NCI-H2029 treated with DMSO at 0.1 percent for 48 hours (cell line): ENCODE results near the gene TRAF1.

Experiments used
- DNase-seq: peaks from one replicate; lab custom pipeline; 2025; lab: John Stamatoyannopoulos, UW

The TRAF1 gene

DNA sequence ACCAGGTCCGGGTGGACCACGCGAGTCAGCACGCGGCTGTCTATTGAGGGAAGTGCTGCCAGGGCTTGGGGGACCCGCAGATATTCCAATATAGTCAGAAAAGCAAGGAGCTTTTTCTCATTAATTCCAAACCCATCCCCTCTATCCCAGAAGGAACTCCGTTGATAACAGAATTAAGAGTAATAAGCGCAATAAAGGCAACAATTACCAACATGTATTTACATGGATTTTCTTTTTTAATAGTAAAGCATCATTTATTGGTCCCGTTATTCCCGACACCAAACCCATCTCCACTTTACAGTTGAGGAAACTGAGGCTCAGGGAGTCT is 57.3 kb downstream of the TRAF1 start:
- DNase-seq, result no peak

DNA sequence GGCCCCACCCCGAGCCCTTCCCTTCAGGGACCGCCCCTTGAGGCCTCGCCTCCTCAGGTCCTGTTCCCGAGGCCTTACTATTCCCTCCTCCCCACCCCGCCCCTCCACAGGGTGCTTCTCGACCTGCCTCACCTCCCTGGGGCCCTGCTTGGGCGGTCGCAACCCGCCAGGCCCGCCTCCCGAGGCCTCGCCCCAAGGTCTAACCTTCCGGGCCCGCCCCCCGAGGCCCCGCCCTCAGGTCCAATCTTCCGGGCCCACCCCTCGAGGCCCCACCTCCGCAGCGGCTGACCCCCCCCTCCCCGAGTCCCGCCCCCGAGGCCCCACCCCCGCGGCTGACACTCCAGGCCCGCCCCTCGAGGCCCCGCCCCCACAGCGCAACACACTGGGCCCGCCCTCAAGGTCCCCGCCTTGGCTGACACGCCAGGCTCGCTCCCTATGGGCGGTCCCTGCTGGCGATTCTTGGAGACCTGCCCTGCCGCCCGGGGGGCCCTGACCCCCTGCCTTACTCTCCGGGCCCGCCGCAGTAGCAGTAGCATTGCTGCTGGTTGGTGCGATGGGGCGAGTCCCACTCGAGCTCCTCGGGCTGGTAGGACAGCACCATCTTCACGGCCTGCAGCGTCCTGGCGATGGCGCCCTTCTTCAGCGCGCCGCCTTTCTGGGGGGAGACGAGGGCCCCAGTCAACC is 57.8 kb downstream of the TRAF1 start:
- DNase-seq, result peak; percentile 89

DNA sequence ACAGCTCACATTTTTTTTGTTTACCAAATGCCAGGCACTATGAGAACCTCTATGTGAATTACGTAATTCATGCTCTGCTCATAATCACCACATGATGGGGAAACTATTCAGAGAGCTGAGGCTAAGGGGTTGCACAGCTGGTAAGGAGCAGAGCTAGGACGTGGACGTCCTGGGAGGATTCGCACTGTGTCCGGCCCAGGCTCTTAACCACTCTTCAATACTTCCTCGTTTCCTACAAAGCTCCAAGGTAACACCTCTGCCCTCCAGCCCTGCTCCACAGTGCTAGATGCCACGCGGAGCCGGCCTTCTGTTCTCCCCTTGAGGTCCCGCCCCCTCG is 58.3 kb downstream of the TRAF1 start:
- no peak for DNase-seq

DNA sequence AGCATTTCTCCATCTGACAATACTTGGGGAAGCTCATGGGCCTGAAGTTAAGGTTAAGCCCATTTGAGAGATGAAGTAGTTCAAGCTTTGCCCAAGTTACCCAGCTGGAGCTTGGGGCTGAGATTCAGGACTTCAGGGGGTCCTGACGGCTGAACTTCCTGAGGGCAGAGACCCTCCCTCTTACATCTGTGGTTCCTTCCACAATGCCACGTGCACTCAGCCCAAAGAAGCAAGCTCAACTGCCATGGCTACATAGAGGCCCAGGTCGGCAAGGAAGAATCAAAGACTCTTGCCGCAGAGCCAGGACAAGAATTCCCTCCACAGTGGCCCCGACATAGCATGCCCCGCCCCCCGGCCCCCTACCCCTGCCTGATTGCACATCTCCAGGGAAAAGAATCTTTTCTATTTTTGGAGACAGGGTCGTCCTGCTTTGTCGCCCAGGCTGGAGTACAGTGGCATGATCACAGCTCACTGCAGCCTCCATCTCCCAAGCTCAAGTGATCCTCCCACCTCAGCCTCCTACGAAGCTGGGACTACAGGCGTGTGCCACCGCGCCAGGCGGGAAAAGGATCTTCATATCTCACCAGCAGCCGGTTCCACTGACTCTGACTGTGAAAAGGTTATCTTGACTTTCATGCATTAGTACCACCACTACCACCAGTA is 58.8 kb downstream of the TRAF1 start:
- no peak for DNase-seq

DNA sequence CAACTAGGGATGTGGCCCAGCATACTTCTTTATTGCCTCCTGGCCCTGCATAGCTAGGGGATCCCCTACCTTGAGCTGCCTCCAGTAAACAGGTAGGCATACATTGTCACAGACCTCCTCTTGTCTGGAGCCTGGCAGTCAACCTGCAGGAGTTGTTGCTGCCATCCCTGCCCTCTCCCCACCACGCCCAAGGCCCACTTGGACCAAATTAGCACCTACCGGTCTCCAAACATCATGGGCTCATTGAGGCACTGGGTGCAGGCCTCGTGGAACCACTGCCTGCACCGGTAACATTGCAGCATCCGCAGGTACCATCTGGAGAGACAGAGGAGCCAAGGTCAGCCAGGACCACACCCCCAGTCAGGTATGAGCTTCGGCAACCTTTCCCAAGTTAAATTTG is 59.9 kb downstream of the TRAF1 start:
- DNase-seq, result no peak

DNA sequence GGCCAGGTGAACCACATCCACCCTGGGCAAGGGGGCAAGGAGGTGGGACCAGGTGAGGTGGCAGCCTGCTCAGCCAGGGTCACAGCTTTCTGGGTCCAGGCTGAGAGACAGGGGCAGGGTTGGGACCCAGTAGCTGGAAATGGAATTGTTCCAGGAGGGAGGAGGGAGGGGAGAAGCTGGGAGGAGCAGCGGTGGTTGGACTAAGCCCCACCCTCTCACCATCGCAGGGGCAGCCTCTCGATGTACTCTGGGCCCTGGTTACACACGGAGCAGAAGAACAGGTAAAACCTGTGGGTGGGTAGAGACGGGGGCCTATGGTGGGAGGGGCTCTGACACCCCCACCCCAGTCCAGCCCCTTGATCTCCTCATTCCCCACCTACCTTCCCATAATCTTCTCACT is 60.8 kb downstream of the TRAF1 start:
- no peak for DNase-seq

DNA sequence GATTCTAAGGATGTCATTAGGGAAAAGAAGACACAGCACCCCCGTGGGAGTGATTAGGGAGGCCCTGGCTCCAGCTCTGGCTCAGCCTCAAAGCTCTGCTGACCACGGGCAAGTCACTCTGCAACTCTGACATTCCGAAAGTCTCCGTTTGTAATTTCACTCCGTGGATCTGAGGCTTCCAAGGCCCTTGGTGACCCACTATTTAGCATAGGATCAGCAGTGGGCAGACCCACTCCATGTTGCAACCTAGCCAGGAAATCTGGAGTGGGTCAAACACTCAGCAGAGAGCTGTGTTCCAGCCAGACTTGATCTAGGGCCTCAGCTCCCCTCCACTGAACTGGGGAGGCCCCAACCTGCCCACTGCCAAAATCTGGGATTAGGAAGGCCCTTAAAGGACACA is 61.4 kb downstream of the TRAF1 start:
- DNase-seq, result no peak

DNA sequence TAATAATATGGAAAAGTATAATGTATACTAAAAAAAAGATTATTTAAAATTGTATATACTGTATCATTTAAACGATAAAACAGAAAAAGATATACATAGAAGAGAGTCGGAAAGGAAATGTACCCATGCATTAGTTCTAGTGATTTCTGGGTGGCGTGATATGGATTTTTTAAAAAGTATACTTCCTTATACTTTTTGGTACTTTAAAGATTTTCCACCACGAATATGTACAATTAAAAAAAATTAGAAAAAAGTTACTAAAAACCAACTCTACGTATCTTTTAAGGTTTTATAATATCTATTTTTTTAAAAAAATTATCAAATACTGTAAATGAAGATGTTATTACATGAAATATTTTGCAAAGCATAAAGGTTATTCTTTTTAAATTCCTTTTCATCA is 61.9 kb downstream of the TRAF1 start:
- DNase-seq, result no peak

DNA sequence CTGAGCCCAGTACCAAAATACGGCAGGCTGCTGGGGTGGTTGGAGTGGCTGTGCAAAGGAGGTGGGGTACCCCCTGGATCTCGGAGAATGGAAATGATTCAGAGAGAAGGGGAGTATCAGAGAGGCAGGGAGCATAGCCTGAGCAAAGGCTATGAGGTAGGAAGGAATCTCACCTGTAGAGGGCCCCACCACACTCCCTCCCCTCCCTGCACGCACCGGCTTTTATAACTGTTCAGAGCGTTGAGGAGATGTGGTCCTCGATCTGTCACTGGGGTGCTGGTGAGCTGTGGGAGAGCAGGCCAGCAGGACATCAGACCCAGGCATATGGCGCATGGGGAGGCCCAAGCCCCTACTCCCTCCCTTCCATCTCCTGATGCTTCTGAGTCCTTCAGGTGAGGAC is 62.8 kb downstream of the TRAF1 start:
- DNase-seq, result no peak

DNA sequence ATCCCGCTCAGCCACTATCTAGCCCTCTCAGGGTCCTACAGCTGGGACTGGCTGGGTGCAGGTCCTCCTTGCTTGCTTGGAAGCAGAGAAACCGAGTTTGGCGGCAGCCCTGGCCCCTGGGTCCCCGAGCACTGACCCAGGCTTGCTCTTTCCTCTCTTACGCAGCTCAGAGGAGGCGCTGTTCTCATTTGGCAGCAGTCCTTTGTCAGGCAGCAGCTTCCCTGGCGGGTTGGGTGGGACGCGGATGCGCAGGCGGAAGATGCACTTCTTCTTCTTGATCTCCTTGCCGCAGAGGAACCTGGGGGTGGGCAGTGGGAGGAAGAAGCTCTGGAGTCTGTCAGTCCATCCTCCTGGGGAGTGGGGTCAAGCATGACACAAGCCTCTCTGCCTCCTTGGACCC is 64.1 kb downstream of the TRAF1 start:
- no peak for DNase-seq

DNA sequence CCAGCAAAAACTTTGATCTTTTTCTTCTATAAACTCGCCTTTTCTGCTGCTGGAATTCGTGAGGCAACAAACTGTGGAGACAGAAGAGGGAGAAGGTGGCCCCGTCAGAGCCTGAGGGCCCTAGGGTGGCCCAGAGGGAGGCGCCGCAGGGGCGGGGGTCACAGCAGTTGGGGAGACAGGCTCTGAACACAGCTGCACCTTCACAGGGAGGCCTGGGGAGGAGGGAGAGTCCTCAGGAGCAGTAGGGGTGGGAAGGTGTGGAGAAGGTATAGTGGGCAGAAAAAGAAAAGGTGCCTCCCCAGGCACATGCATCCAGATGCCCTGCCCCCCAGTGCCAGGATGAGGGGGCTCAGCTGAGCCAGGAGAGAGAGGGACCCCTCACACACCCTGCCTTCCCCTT is 64.7 kb downstream of the TRAF1 start:
- DNase-seq, result no peak

DNA sequence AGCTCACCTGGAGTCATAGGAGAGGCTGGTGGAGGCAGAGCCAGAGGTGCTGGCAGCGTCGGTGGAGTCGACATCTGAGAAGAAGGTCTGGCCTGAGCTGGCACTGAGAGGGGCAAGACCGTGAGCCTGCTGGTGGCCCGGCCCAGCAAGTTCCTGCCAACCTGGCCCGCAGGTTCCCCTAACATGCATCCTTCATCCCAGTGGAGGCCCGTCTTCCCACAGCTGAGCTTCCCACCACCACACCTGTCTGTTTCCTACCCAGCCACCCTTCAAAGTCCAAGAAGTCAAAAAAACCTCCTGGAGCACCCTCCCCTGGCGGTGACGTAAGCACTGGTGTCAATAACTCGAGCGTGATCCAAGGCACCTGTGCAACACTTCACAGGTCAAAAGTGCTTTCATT is 66.5 kb downstream of the TRAF1 start:
- DNase-seq, result no peak

DNA sequence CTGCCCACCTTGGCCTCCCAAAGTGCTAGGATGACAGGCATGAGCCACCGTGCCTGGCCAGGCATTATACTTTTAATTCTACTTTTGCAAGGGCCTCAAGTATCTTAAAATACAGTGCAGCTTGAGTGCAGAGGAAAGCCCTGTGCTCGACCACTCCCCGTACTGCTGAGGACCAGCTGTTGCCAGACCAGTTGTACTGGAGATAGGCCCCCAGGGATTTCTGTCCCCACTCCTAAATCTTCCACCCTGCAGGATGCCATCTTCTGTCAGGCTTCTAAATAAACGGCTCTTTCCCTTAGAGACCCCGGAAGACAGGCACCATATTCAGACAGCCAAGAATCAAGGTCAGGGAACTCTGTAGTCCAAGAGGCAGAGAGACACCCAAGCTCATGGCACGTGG is 67.2 kb downstream of the TRAF1 start:
- no peak for DNase-seq

DNA sequence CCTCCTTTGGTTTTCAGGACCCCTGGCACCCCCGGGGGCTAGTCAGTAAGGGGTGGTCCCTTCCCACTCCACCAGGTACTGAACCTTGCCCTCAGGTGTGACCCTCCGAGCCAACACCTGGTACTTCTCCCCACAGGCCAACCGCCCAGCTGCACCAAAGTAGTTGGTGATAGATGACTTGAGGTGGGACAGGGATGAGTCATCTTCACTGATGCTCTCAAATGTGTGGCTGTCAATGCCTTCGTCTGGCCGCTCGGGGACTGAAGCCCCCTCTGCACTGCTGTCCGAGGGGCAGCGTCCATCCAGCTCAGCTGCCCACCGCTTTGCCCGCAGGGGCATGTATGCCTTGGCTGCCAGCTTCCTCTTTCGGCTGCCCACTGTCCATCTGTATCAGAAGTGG is 68.7 kb downstream of the TRAF1 start:
- DNase-seq, result no peak

DNA sequence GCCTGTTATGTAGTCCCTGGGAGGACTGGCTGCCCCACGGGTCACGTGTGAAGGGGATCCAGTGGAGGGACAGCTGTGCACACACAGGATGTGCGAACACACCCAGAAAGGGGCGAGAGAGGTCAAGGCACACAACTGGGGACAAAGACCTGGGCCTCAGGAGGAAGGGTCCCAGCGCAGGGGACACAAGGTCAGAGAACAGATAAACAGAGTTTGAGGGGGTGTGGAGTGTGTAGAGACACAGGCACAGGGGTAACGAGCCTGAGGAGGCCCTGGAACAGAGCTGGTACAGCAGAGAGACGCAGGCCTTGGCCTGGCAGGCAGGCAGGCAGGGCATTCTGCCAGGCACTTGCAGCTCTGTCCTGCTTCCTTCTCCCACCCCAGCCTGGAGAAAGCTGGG is 69.1 kb downstream of the TRAF1 start:
- DNase-seq, result peak; percentile 15

DNA sequence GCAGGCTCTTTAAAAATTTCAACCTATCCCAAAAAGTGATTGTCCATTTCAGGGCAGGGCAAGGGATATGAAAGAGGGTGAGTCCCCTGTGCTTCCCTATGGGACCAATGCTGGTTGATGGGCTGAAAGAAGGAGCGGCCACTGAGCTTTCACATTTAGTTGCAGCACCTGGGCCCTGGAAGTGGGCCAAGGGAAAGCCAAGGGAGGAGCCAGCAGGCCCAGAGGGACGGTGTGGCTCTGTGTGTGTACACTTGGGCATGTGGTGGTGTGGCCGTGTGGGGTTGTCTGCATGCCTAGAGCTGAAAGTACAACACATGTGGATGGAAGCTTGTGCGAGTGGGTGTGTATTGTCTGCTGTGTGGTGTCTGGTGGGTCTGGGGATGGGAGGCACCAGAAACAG is 69.9 kb downstream of the TRAF1 start:
- peak; percentile 27 for DNase-seq

DNA sequence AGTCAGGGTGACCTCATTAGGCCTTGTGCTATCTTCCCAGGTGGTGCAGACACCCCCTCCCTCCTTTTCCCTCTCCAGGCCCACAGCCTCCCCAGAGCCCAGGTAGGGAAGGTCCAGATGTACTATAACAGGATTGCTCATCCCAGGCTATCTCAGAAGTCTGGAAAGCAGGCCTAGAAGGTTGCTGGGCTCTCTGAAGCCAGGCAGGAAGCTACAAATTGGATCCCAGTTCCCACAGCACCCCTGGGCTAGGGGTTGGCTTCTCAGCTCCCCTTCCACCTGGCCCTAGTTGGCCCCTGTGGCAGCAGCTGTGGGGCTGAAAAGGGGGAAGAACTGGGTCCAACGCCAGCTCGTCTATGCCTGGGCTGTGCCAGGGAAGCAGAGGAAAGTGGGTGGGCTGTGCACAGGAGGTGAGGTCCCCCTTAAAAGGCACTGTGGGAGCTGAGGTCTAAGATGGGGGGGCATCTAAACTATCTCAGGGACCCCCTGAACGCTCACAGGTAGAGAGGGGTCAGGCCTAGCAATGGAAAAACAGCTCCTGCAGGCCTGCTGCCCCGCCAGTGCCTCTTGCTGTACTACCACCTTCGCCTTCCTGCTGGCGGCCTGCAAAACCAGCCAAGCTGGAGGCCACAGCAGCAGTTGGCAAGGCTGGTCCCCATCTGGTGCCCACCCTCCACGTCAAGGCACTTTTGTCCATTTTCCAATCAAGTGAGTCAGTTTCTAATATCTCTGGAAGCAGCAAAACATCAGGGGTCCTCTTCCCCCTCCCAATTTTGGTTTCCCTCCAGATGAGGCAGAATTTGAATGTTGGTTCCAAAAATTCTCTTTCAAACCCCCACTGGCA is 70.5 kb downstream of the TRAF1 start:
- DNase-seq, result no peak

DNA sequence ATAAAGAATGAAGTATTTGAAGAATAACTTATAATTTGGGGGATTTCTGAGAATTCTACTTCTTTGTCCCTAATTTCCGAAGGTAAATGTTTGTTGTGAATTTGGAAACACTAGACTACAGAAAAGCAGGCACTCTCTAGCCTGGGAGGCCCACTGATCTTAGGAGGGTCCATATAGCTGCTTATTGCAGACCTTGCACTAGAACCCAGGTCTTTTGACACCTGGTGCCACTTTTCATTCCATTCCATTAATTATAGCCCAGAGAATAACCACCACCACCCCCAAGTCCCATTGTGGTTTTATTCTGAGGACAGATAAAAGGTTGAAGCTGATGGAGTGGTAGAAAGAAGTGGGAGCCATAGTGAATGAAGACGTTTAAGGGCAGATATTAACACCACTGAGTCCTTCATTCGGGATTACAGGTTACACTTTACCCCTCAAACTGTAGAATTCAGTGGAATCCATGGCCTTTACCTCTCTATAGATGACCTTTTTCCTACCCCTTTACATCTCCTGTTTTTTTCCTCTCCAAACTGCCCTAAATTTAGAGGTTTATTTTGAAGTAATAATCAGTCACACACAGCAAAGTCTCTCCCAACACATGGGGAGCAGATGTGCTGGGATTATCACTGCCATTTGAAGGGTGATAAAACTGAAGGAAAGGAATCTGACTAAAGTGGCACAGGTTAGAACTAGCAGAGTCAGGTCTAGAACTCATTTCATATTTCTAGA is 71.8 kb downstream of the TRAF1 start:
- DNase-seq, result no peak

DNA sequence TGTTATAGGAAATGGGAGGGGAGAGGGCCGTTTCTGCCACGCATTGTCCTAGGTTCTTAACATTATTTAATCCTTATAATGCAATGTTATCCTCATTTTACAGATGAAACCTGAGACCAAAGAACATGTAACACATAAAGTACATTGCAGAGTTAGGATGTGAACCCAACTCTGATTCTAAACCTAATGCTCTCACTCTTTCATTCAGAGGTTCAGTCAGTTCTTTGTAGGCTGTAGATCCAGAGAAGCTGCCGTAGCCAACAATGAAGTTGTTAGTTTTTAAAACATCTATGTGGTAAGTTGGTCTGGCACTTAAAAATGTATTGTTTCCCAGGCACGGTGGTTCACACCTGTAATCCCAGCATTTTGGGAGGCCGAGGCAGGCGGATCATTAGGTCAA is 73.4 kb downstream of the TRAF1 start:
- DNase-seq, result no peak
